IMR-90 (cell line): ENCODE data around the gene SCRG1. TPM values are rescaled to one million over a fixed set of nuclear protein-coding genes. Genes with fewer than 3 reads are reported as not detected.
A peak's percentile ranks its signal among the peaks of the same experiment; 100 is the strongest.

Experiments used
- ATAC-seq: fragments of 200-7000 bp; cut with Tn5 transposase; 2 replicates; pipeline ENCODE4 v1.9.1; 2020; ENCODE audit warnings: low read depth, mild to moderate bottlenecking, moderate library complexity
- BruUV-seq: library from RNA; stranded (reverse); fragments of 400-500 nt; replicated peaks from 2 replicates; lab custom pipeline; 2021; lab: Mats Ljungman, UMichigan
- CTCF ChIA-PET: fragments of 300-600 bp; formaldehyde crosslinking; extraction: SDS; loops from one replicate; lab custom pipeline; 2021; ENCODE audit warnings: antibody characterized with exemption; lab: Yijun Ruan, JAX
- POLR2A ChIA-PET: fragments of 300-600 bp; sonication (Branson Sonifier 250); formaldehyde crosslinking; loops from one replicate; lab custom pipeline; 2022; ENCODE audit warnings: antibody characterized with exemption; ENCODE audit not compliant: unreplicated experiment; lab: Charles Lee
- DNase-seq: peaks from one replicate; pipeline ENCODE4 v3.0.0; 2013
- H2AFZ ChIP-seq: replicated peaks from 2 replicates; pipeline ENCODE3; 2013; ENCODE audit warnings: low read length, mild to moderate bottlenecking; ENCODE audit not compliant: poor library complexity
- H2AK5ac ChIP-seq: 2 replicates; pipeline ENCODE4 v1.6.1; 2013; ENCODE audit warnings: low read depth, low read length, inconsistent platforms
- H2AK9ac ChIP-seq: replicated peaks from 2 replicates; pipeline ENCODE3; 2013; ENCODE audit warnings: mild to moderate bottlenecking, low read depth, low read length, moderate library complexity; ENCODE audit not compliant: poor library complexity
- H2BK120ac ChIP-seq: 2 replicates; pipeline ENCODE4 v1.6.1; 2013; ENCODE audit warnings: low read depth, low read length, inconsistent platforms
- H2BK15ac ChIP-seq: 3 replicates; pipeline ENCODE4 v1.6.1; 2013; ENCODE audit warnings: low read depth, low read length, inconsistent platforms
- H2BK20ac ChIP-seq: 2 replicates; pipeline ENCODE4 v1.6.1; 2013; ENCODE audit warnings: low read depth, mild to moderate bottlenecking, inconsistent platforms, low read length, moderate library complexity
- H2BK5ac ChIP-seq: 2 replicates; pipeline ENCODE4 v1.6.1; 2013; ENCODE audit warnings: mild to moderate bottlenecking, low read depth, low read length, inconsistent platforms; ENCODE audit not compliant: poor library complexity, severe bottlenecking
- H3K14ac ChIP-seq: replicated peaks from 2 replicates; pipeline ENCODE4 v1.6.1; 2013; ENCODE audit warnings: low read depth, low read length, inconsistent platforms
- H3K18ac ChIP-seq: 2 replicates; pipeline ENCODE4 v1.6.1; 2013; ENCODE audit warnings: low read depth, low read length, control low read depth
- H3K23ac ChIP-seq: 2 replicates; pipeline ENCODE4 v1.6.1; 2013; ENCODE audit warnings: low read depth, low read length, inconsistent platforms
- H3K27ac ChIP-seq: 2 replicates; pipeline ENCODE4 v1.5.1; 2013; ENCODE audit warnings: mild to moderate bottlenecking, control low read depth, low read length; ENCODE audit not compliant: insufficient read depth
- H3K27me3 ChIP-seq: 2 replicates; pipeline ENCODE4 v1.6.1; 2013; ENCODE audit warnings: low read length; ENCODE audit not compliant: control insufficient read depth, insufficient read depth
- H3K36me3 ChIP-seq: 2 replicates; pipeline ENCODE4 v1.6.1; 2013; ENCODE audit warnings: low read length, mixed read lengths; ENCODE audit not compliant: control insufficient read depth, insufficient read depth
- H3K4ac ChIP-seq: 2 replicates; pipeline ENCODE4 v1.6.1; 2013; ENCODE audit warnings: low read depth, low read length, inconsistent platforms
- H3K4me1 ChIP-seq: 2 replicates; pipeline ENCODE4 v1.6.1; 2013; ENCODE audit warnings: low read length, mixed read lengths; ENCODE audit not compliant: control insufficient read depth, insufficient read depth
- H3K4me2 ChIP-seq: 2 replicates; pipeline ENCODE4 v1.6.1; 2013; ENCODE audit warnings: low read depth, mild to moderate bottlenecking, control low read depth, low read length, moderate library complexity
- H3K4me3 ChIP-seq: 2 replicates; pipeline ENCODE4 v1.5.1; 2013; ENCODE audit warnings: low read depth, mild to moderate bottlenecking, control low read depth, low read length, moderate library complexity; ENCODE audit not compliant: insufficient read depth
- H3K56ac ChIP-seq: 2 replicates; pipeline ENCODE4 v1.6.1; 2013; ENCODE audit warnings: low read length, inconsistent platforms; ENCODE audit not compliant: insufficient read depth; ENCODE audit errors: extremely low read depth
- H3K79me1 ChIP-seq, 2 experiments: 2 replicates each; pipeline ENCODE4 v1.6.1; 2013; ENCODE audit warnings: low read length in 2 of 2, inconsistent platforms in 1 of 2, low read depth in 1 of 2
- H3K9ac ChIP-seq: 2 replicates; pipeline ENCODE4 v1.6.1; 2013; ENCODE audit warnings: low read depth, low read length, control low read depth
- H3K9me1 ChIP-seq: 2 replicates; pipeline ENCODE4 v1.6.1; 2013; ENCODE audit warnings: low read length, inconsistent platforms; ENCODE audit not compliant: insufficient read depth
- H3K9me3 ChIP-seq: 2 replicates; pipeline ENCODE4 v1.6.1; 2013; ENCODE audit warnings: low read length; ENCODE audit not compliant: control insufficient read depth, insufficient read depth
- H4K20me1 ChIP-seq: 2 replicates; pipeline ENCODE4 v1.6.1; 2013; ENCODE audit warnings: low read length, inconsistent platforms; ENCODE audit not compliant: insufficient read depth
- H4K5ac ChIP-seq: 2 replicates; pipeline ENCODE4 v1.6.1; 2013; ENCODE audit warnings: mild to moderate bottlenecking, low read depth, low read length, control low read depth
- H4K8ac ChIP-seq, 2 experiments: 2 replicates each; pipeline ENCODE4 v1.6.1; 2013; ENCODE audit warnings: low read depth in 2 of 2, low read length in 2 of 2, control low read depth in 1 of 2, inconsistent platforms in 1 of 2
- H4K91ac ChIP-seq: 2 replicates; pipeline ENCODE4 v1.6.1; 2013; ENCODE audit warnings: low read depth, low read length, inconsistent platforms; ENCODE audit not compliant: insufficient read depth
- CEBPB ChIP-seq: IDR thresholded peaks from 2 replicates; pipeline ENCODE4 v1.6.1; 2012; ENCODE audit warnings: low read depth, low read length, improper control_type of control experiment
- MAZ ChIP-seq: IDR thresholded peaks from 2 replicates; pipeline ENCODE4 v1.6.1; 2012; ENCODE audit warnings: low read depth, mild to moderate bottlenecking, low read length, improper control_type of control experiment, moderate library complexity, borderline replicate concordance
- WGBS, 2 experiments: methylation state at CpG; one replicate each; pipeline versions ENCODE4 v1.1.5 to v1.1.7; 2013; ENCODE audit warnings: missing lambda C conversion rate in 2 of 2; ENCODE audit not compliant: insufficient read length in 1 of 2; ENCODE audit errors: extremely low coverage in 2 of 2; 5-methylcytosine and 5-hydroxymethylcytosine counted together
- dilution Hi-C: fragments of 300-500 bp; cut with HindIII; formaldehyde crosslinking; loops from one replicate; pipeline ENCODE4 v1.14.3; 2018; ENCODE audit warnings: low sequenced_read_pairs; ENCODE audit not compliant: unreplicated experiment
- in situ Hi-C: fragments of 300-500 bp; cut with MboI; formaldehyde crosslinking; loops from 3 replicates; pipeline ENCODE4 v1.14.3; 2019; ENCODE audit warnings: low sequenced_read_pairs, inconsistent platforms, mixed read lengths
- intact Hi-C: fragments of 100-400 bp; cut with micrococcal nuclease; formaldehyde crosslinking; loops from 2 replicates; pipeline ENCODE4 v1.10.0; 2022
- polyA plus RNA-seq, 3 experiments: library from polyadenylated mRNA; depleted of rRNA; stranded (reverse); fragments of >200 nt; gene quantifications; 2 replicates each; pipeline ENCODE4 v1.2.3, GENCODE V29; 2012; ENCODE audit warnings: low replicate concordance in 1 of 3
- total RNA-seq: library from RNA; depleted of rRNA; stranded (reverse); fragments of >200 nt; gene quantifications from 2 replicates; pipeline ENCODE4 v1.2.3, GENCODE V29; 2012

The SCRG1 gene
- total and polyA plus RNA-seq, 2 of the 4 experiments (the other 2 are of a cell fraction): under 0.01 to 0.22 TPM

GRCh38 chr4:173411106-173411693 lies 12.3 kb upstream of the SCRG1 start:
- no peaks in the 10 kb centered on the region for H3K9me3 ChIP-seq
- no peak overlapping the region for H3K56ac ChIP-seq
- no peaks in the 10 kb centered on the region for H3K27me3 ChIP-seq
- H2BK20ac ChIP-seq: no peak overlapping the region
- no peak overlapping the region for H4K8ac ChIP-seq
- H3K9me1 ChIP-seq: no peaks in the 10 kb centered on the region; the same call in 1 of the 2 replicates
- H2AK5ac ChIP-seq: no peak overlapping the region
- H3K14ac ChIP-seq: no peak overlapping the region
- no peaks in the 10 kb centered on the region for H3K36me3 ChIP-seq
- H4K5ac ChIP-seq: no peak overlapping the region
- no peak overlapping the region for H3K18ac ChIP-seq
- no TSS peak for BruUV-seq
- ATAC-seq: no peak
- no peak overlapping the region for H2BK15ac ChIP-seq
- H2BK5ac ChIP-seq: no peak overlapping the region
- in situ Hi-C loops (loop anchor here (5.0 kb wide), 1 partner anchor 94 kb away; no protein-coding TSS in a partner anchor), dilution Hi-C loops (no loop called here), intact Hi-C loops (no loop called here)
- H2AFZ ChIP-seq: no peak overlapping the region
- no peak overlapping the region for H3K9ac ChIP-seq
- no peak overlapping the region for H3K27ac ChIP-seq
- no peak overlapping the region for H3K23ac ChIP-seq
- no peak for DNase-seq
- H3K4me2 ChIP-seq: no peak overlapping the region
- no peaks in the 10 kb centered on the region for H3K4me1 ChIP-seq
- H4K20me1 ChIP-seq: no peaks in the 10 kb centered on the region
- WGBS, 2 experiments: 80% methylated on average over 2 of the region's 4 CpGs; no CpG with 5 or more reads in 1 of the 2 experiments
- H3K4me3 ChIP-seq: no peak overlapping the region
- H2AK9ac ChIP-seq: no peak overlapping the region
- no peak overlapping the region for H2BK120ac ChIP-seq
- POLR2A ChIA-PET: no interaction called here
- no peaks in the 10 kb centered on the region for H3K79me1 ChIP-seq
- no peak overlapping the region for H4K91ac ChIP-seq
- CTCF ChIA-PET: interaction anchor here (1.3 to 1.6 kb wide), 2 partner anchors 9 to 153 kb away, joined by 3 read pairs; no protein-coding TSS in a partner anchor
- TF ChIP-seq CEBPB: peak; percentile 55; the same call in 1 of the 2 replicates
- no peak for TF ChIP-seq MAZ
- no peak overlapping the region for H3K4ac ChIP-seq
